H7 (cell line): ENCODE measurements around the gene ESR2. TPM values are rescaled to one million over a fixed set of nuclear protein-coding genes. Genes with fewer than 3 reads are reported as not detected.

Experiments used
- DNase-seq: peaks from one replicate; pipeline ENCODE4 v3.0.0; 2012
- H3K27me3 ChIP-seq: 2 replicates; pipeline ENCODE4 v1.6.0; 2011; ENCODE audit warnings: mild to moderate bottlenecking, low read length; ENCODE audit not compliant: control insufficient read depth, insufficient read depth
- H3K36me3 ChIP-seq: replicated peaks from 2 replicates; pipeline ENCODE4 v1.5.1; 2011; ENCODE audit warnings: low read length; ENCODE audit not compliant: control insufficient read depth, insufficient read depth
- H3K4me3 ChIP-seq: 2 replicates; pipeline ENCODE4 v1.5.1; 2011; ENCODE audit warnings: low read depth, mild to moderate bottlenecking, control low read depth, low read length, moderate library complexity; ENCODE audit not compliant: insufficient read depth
- total RNA-seq: library from RNA; depleted of rRNA; stranded (reverse); fragments of >200 nt; shearing (Covaris generic); gene quantifications from 2 replicates; pipeline ENCODE4 v1.2.3, GENCODE V29; 2014

Gene ESR2
- total RNA-seq, 1 experiment from 2014 or later: 0.07 TPM

GRCh38 chr14:64203366-64204006 lies 90.7 kb downstream of the ESR2 start:
- Histone ChIP-seq H3K27me3 (no peaks in the 10 kb centered on the region), H3K36me3 (peaks cover 3% of the 10 kb centered on the region; the same call in 1 of the 2 replicates), H3K4me3 (no peak overlapping the region)
- DNase-seq: no peak

- no peaks in the 10 kb centered on the region for H3K27me3 ChIP-seq
- DNase-seq: no peak
- H3K4me3 ChIP-seq: no peak overlapping the region
These were observed 91.5 kb downstream of the ESR2 start for GRCh38 chr14:64202716-64203115.

GRCh38 chr14:64201921-64202545 lies 92.1 kb downstream of the ESR2 start:
- peaks cover 2% of the 10 kb centered on the region; the same call in 1 of the 2 replicates for H3K36me3 ChIP-seq
- no peaks in the 10 kb centered on the region for H3K27me3 ChIP-seq
- no peak overlapping the region for H3K4me3 ChIP-seq
- DNase-seq: no peak

More at GRCh38 chr14:64202716-64203115, 91.5 kb downstream of the ESR2 start:
- peaks cover 2% of the 10 kb centered on the region; the same call in 1 of the 2 replicates for H3K36me3 ChIP-seq

- H3K27me3 ChIP-seq: no peaks in the 10 kb centered on the region
- no peak overlapping the region for H3K4me3 ChIP-seq
- no peak for DNase-seq
- H3K36me3 ChIP-seq: peaks cover 2% of the 10 kb centered on the region; the same call in 1 of the 2 replicates
These were observed 92.9 kb downstream of the ESR2 start for GRCh38 chr14:64201296-64201695.

GRCh38 chr14:64200170-64200569 lies 94.0 kb downstream of the ESR2 start:
- H3K27me3 ChIP-seq: no peaks in the 10 kb centered on the region
- peaks cover 2% of the 10 kb centered on the region; the same call in 1 of the 2 replicates for H3K36me3 ChIP-seq
- peak; percentile 56 for DNase-seq
- no peak overlapping the region for H3K4me3 ChIP-seq

GRCh38 chr14:64198486-64198885 lies 95.7 kb downstream of the ESR2 start:
- no peak for DNase-seq
- H3K27me3 ChIP-seq: no peaks in the 10 kb centered on the region
- peaks cover 2% of the 10 kb centered on the region; the same call in 1 of the 2 replicates for H3K36me3 ChIP-seq
- no peak overlapping the region for H3K4me3 ChIP-seq

GRCh38 chr14:64197996-64198395 lies 96.2 kb downstream of the ESR2 start:
- H3K36me3 ChIP-seq: no peaks in the 10 kb centered on the region
- DNase-seq: no peak
- H3K27me3 ChIP-seq: no peaks in the 10 kb centered on the region
- no peak overlapping the region for H3K4me3 ChIP-seq

- H3K4me3 ChIP-seq: peak overlapping the region; percentile 16; the same call in 1 of the 2 replicates
- no peaks in the 10 kb centered on the region for H3K27me3 ChIP-seq
- H3K36me3 ChIP-seq: no peaks in the 10 kb centered on the region
- peak; percentile 78 for DNase-seq
These were observed 97.3 kb downstream of the ESR2 start for GRCh38 chr14:64196814-64197411.

GRCh38 chr14:64196056-64196455 lies 98.1 kb downstream of the ESR2 start:
- DNase-seq: no peak
- Histone ChIP-seq H3K36me3 (no peaks in the 10 kb centered on the region), H3K4me3 (no peak overlapping the region), H3K27me3 (no peaks in the 10 kb centered on the region)

- no peak for DNase-seq
- Histone ChIP-seq H3K27me3 (no peaks in the 10 kb centered on the region), H3K36me3 (peaks cover 2% of the 10 kb centered on the region; the same call in 1 of the 2 replicates), H3K4me3 (no peak overlapping the region)
These were observed 99.0 kb downstream of the ESR2 start for GRCh38 chr14:64195199-64195598.

- Histone ChIP-seq H3K27me3 (no peaks in the 10 kb centered on the region), H3K4me3 (no peak overlapping the region), H3K36me3 (peaks cover 3% of the 10 kb centered on the region; the same call in 1 of the 2 replicates)
- DNase-seq: no peak
These were observed 99.8 kb downstream of the ESR2 start for GRCh38 chr14:64194404-64194803.

- Histone ChIP-seq H3K4me3 (no peak overlapping the region), H3K36me3 (peaks cover 3% of the 10 kb centered on the region), H3K27me3 (no peaks in the 10 kb centered on the region)
- no peak for DNase-seq
These were observed 100.3 kb downstream of the ESR2 start for GRCh38 chr14:64193821-64194220.

- DNase-seq: no peak
These were observed 102.4 kb downstream of the ESR2 start for GRCh38 chr14:64191756-64192155.

GRCh38 chr14:64190974-64191502 lies 103.1 kb downstream of the ESR2 start:
- H3K4me3 ChIP-seq: no peak overlapping the region
- DNase-seq: no peak
- peaks cover 3% of the 10 kb centered on the region for H3K36me3 ChIP-seq

More at GRCh38 chr14:64191756-64192155, 102.4 kb downstream of the ESR2 start:
- H3K27me3 ChIP-seq: no peaks in the 10 kb centered on the region
- H3K36me3 ChIP-seq: peaks cover 3% of the 10 kb centered on the region
- H3K4me3 ChIP-seq: no peak overlapping the region

GRCh38 chr14:64187331-64187730 lies 106.8 kb downstream of the ESR2 start:
- Histone ChIP-seq H3K4me3 (peak overlapping the region; percentile 32), H3K27me3 (no peaks in the 10 kb centered on the region), H3K36me3 (peaks cover 3% of the 10 kb centered on the region)
- DNase-seq: no peak

More at GRCh38 chr14:64190974-64191502, 103.1 kb downstream of the ESR2 start:
- no peaks in the 10 kb centered on the region for H3K27me3 ChIP-seq
